Type B pancreatic cell (in vitro differentiated cells): ENCODE data around the gene NT5DC3. TPM values are rescaled to one million over a fixed set of nuclear protein-coding genes. Genes with fewer than 3 reads are reported as not detected.
A peak's percentile ranks its signal among the peaks of the same experiment; 100 is the strongest.

ENCODE experiments used
- DNase-seq: peaks from one replicate; pipeline ENCODE4 v3.0.0; 2021; ENCODE audit warnings: mixed read lengths; ENCODE audit not compliant: unreplicated experiment; ENCODE audit errors: extremely low spot score
- H3K27ac Mint-ChIP-seq: 2 replicates; pipeline ENCODE4 v1.8.0; 2021; ENCODE audit warnings: mild to moderate bottlenecking, mixed read lengths
- H3K27me3 Mint-ChIP-seq: 2 replicates; pipeline ENCODE4 v1.8.0; 2021; ENCODE audit warnings: mixed read lengths
- H3K36me3 Mint-ChIP-seq: 2 replicates; pipeline ENCODE4 v1.8.0; 2021; ENCODE audit warnings: mixed read lengths
- H3K4me1 Mint-ChIP-seq: one replicate; pipeline ENCODE4 v1.8.0; 2021; ENCODE audit warnings: mixed read lengths; ENCODE audit not compliant: unreplicated experiment
- H3K4me3 Mint-ChIP-seq: 2 replicates; pipeline ENCODE4 v1.8.0; 2021; ENCODE audit warnings: mild to moderate bottlenecking, mixed read lengths
- H3K9me3 Mint-ChIP-seq: 2 replicates; pipeline ENCODE4 v1.8.0; 2021; ENCODE audit warnings: mixed read lengths
- total RNA-seq: library from RNA; stranded (reverse); gene quantifications from 2 replicates; pipeline ENCODE4 v1.2.1, GENCODE V29; 2021; ENCODE audit warnings: low replicate concordance
- TF ChIP-seq, protein P1 (sequence below): fragments of 200-600 bp; sonication (generic); conservative IDR thresholded peaks from 2 replicates; pipeline ENCODE4 v1.5.0; 2021; ENCODE audit warnings: antibody characterized with exemption, mild to moderate bottlenecking

The NT5DC3 gene
- total RNA-seq, 1 donor from 2014 or later, result 16.3 TPM

DNA sequence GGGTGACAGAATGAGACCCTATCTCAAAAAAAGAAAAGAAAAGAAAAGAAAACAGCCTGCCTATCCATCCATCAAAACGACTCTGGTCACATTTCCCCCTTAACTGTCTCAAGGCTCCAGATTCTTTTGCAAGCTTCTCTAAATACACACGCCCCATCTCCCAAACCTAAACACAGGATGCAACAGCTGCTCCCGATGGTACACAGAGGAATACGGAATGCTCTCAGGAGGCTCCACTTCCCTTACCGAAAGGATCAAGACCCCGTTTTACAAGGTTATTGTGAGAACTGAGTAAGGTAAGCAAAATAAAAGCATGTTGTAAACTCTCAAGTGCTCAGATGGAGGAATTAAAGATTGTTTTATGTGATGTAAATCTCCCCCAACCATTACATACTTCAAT, 62.3 kb downstream of the NT5DC3 start:
- peaks cover 45% of the 10 kb centered on the region for H3K36me3 Mint-ChIP-seq
- no peak for DNase-seq
- TF ChIP-seq, protein P1, sequence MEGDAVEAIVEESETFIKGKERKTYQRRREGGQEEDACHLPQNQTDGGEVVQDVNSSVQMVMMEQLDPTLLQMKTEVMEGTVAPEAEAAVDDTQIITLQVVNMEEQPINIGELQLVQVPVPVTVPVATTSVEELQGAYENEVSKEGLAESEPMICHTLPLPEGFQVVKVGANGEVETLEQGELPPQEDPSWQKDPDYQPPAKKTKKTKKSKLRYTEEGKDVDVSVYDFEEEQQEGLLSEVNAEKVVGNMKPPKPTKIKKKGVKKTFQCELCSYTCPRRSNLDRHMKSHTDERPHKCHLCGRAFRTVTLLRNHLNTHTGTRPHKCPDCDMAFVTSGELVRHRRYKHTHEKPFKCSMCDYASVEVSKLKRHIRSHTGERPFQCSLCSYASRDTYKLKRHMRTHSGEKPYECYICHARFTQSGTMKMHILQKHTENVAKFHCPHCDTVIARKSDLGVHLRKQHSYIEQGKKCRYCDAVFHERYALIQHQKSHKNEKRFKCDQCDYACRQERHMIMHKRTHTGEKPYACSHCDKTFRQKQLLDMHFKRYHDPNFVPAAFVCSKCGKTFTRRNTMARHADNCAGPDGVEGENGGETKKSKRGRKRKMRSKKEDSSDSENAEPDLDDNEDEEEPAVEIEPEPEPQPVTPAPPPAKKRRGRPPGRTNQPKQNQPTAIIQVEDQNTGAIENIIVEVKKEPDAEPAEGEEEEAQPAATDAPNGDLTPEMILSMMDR, result no peak
- H3K9me3 Mint-ChIP-seq, result no peaks in the 10 kb centered on the region
- no peak overlapping the region for H3K4me3 Mint-ChIP-seq
- peaks cover 4% of the 10 kb centered on the region for H3K4me1 Mint-ChIP-seq
- H3K27ac Mint-ChIP-seq, result no peak overlapping the region
- H3K27me3 Mint-ChIP-seq, result no peaks in the 10 kb centered on the region

DNA sequence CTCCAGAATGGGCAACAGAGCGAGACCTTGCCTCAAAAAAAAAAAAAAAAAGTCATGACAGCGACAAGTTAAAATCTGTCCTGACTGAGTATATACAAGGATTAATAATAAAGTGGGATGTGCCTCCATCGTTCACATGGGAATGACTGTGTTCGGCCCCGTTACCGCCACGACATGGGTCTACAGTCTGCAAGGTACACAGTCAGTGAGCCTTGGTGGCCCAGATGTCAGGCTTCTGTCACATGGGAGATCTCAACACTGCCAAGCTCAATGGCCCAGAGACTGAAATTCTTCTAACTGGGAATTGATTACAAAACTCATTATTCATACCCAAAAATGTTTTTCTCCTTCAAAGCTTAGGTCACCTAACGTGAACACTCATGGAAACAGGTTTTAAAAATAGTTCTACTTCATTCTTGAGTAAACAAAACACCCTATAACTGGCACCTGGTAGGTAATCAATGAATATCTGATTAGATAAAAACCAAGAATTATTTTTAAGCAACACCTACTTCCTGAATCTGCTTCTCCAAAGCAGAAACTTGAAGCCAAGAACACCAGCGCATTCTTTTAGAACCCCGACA, 66.0 kb downstream of the NT5DC3 start:
- TF ChIP-seq, protein P1, result no peak
- H3K36me3 Mint-ChIP-seq, result peaks cover 32% of the 10 kb centered on the region
- no peaks in the 10 kb centered on the region for H3K27me3 Mint-ChIP-seq
- no peaks in the 10 kb centered on the region for H3K9me3 Mint-ChIP-seq
- H3K4me1 Mint-ChIP-seq, result peaks cover 4% of the 10 kb centered on the region
- H3K27ac Mint-ChIP-seq, result no peak overlapping the region
- H3K4me3 Mint-ChIP-seq, result no peak overlapping the region
- DNase-seq, result no peak

DNA sequence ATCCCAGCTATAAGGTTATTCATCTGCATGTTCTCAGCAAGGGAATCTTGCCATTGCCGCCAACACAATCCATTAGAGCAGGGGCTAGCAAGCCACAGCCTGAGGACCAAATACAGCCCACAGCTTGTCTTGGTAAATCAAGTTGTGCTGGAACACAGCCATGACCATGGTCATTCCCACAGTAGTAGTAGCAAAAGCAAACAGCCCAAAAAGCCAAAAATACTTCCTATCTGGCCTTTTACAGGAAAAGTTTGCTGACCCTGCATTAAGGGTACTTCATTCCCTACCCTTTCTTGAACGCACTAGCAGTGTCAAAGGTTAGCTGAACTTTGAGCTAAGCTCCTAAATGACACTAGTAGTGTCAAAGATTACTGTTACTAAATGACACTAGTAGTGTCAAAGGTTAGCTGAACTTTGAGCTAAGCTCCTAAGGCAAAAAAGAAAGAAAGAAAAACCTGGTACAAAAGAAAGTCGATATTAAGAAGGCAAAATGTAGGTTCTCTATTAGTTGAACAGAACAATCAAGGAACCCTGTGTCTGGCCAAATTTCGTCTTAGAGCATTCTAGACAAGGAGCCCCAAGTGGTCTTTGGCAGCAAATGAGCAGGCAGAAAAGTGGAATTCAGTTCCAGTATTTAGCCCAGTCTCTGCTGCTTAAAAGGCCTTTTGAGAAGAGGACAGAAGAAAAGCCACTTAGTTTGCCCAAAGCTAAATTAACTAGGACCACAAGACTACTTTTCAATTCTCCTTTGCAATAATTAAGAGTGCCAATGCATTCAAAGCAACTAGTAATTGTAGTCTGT, 67.7 kb downstream of the NT5DC3 start:
- H3K27ac Mint-ChIP-seq, result no peak overlapping the region
- TF ChIP-seq, protein P1, result no peak
- H3K4me1 Mint-ChIP-seq, result peaks cover 10% of the 10 kb centered on the region
- no peaks in the 10 kb centered on the region for H3K27me3 Mint-ChIP-seq
- peaks cover 19% of the 10 kb centered on the region for H3K36me3 Mint-ChIP-seq
- no peak overlapping the region for H3K4me3 Mint-ChIP-seq
- no peaks in the 10 kb centered on the region for H3K9me3 Mint-ChIP-seq
- no peak for DNase-seq

DNA sequence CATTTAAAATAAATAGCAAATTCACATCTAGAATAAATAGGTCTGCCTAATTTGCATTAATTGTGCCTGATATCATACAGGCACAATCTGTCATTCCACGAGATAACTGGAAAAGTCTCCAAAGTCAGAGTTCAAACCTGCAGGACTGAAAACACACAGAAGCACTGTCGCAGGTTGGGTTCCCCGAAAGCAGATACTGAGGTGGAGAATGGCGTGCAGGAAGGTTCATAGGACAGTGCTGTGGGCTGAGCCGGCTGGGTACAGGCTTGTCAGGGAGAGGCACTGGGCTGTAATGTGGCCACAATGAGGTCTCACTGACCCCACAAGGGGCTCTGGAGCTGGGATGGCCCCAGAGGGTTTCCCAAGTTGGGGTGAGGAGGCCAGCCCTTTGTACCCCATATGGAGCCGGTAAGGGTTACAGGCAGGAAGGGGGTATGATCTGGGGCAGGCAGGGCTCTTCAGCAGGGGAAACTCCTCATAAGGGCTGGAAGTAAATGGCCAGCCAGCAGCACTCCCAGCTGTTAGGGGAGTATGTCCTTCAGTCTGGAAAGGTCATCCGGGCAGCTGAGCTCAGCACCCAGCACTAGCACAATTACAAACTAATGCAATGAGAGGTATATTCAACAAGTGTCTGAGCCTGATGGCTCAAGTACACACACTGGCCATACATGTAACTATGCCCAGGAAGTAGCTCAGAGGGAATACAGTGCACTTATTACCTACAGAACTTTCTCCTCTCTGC, 68.5 kb downstream of the NT5DC3 start:
- H3K27me3 Mint-ChIP-seq, result no peaks in the 10 kb centered on the region
- no peak overlapping the region for H3K27ac Mint-ChIP-seq
- no peaks in the 10 kb centered on the region for H3K9me3 Mint-ChIP-seq
- peaks cover 10% of the 10 kb centered on the region for H3K4me1 Mint-ChIP-seq
- TF ChIP-seq, protein P1, result no peak
- H3K36me3 Mint-ChIP-seq, result peaks cover 16% of the 10 kb centered on the region
- H3K4me3 Mint-ChIP-seq, result no peak overlapping the region
- no peak for DNase-seq

DNA sequence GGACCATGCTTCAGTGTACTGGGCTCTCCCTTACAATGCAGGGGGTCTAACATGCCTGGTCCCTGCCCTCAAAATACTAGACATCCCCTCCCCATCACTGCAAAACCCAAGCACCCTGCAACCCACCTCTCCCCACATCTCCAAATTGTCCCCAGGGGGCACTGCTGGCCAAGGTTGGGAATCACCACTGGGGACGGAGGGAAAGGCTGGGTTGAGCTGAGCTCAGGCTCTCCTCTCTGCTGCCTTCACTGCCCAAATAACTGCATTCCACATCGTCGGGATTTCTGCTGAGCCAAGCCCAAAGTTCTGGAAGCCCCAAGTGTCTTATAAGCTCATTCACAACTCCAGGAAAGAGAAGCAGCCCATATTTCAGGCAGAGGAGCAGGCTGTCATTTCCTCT, 69.6 kb downstream of the NT5DC3 start:
- DNase-seq, result no peak
- no peak overlapping the region for H3K27ac Mint-ChIP-seq
- H3K27me3 Mint-ChIP-seq, result no peaks in the 10 kb centered on the region
- no peak overlapping the region for H3K4me3 Mint-ChIP-seq
- peaks cover 10% of the 10 kb centered on the region for H3K4me1 Mint-ChIP-seq
- no peaks in the 10 kb centered on the region for H3K9me3 Mint-ChIP-seq
- H3K36me3 Mint-ChIP-seq, result peaks cover 16% of the 10 kb centered on the region
- TF ChIP-seq, protein P1, result peak; percentile 58
